Endothelial cell of coronary artery (primary cell): Measurements from ENCODE around the gene INO80D. TPM values are rescaled to one million over a fixed set of nuclear protein-coding genes. Genes with fewer than 3 reads are reported as not detected.

Source experiments
- total RNA-seq: library from RNA; depleted of rRNA; stranded (reverse); fragments of >200 nt; gene quantifications from 2 replicates; pipeline ENCODE4 v1.2.3, GENCODE V29; 2014

Gene INO80D, protein sequence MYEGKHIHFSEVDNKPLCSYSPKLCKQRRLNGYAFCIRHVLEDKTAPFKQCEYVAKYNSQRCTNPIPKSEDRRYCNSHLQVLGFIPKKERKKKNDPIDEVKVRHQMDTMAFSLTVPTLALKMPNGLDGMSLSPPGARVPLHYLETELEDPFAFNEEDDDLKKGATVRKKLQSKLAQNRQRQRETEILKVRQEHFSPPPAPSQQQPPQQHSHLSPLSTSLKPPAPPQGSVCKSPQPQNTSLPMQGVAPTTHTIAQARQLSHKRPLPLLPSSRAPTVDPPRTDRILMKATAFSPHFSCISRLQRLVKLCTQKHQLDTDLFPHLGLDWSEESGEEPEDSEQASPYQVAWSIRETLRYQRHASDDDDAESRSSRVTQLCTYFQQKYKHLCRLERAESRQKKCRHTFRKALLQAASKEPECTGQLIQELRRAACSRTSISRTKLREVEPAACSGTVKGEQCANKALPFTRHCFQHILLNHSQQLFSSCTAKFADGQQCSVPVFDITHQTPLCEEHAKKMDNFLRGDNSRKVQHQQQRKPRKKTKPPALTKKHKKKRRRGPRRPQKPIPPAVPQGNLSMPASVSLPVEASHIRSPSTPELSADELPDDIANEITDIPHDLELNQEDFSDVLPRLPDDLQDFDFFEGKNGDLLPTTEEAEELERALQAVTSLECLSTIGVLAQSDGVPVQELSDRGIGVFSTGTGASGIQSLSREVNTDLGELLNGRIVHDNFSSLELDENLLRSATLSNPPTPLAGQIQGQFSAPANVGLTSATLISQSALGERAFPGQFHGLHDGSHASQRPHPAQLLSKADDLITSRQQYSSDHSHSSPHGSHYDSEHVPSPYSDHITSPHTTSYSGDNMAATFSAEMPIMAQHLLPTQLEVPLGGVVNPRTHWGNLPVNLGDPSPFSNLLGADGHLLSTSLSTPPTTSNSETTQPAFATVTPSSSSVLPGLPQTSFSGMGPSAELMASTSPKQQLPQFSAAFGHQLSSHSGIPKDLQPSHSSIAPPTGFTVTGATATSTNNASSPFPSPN
- total RNA-seq = 5.1 and 7.6 TPM in 2 replicates

GRCh38 chr2:206085742-206086445 lies at the start of gene INO80D:
INO80D (minus strand) TSS chr2:206086174; CDS start chr2:206063016, 23,158 bp downstream.

Other genes with a start within 250 kb of the INO80D start
- 114 and 126 TPM in 2 replicates for gene NDUFS1, start 73.3 kb upstream of the INO80D start, total RNA-seq
- gene EEF1B2, start 73.7 kb upstream of the INO80D start, total RNA-seq = 929 and 973 TPM in 2 replicates
- gene ZDBF2, start 188.5 kb upstream of the INO80D start, total RNA-seq = 9.3 and 14.2 TPM in 2 replicates